Measurements from ENCODE around the gene HTR3D. TPM values are rescaled to one million over a fixed set of nuclear protein-coding genes. Genes with fewer than 3 reads are reported as not detected.
A peak's percentile ranks its signal among the peaks of the same experiment; 100 is the strongest.
"Not testable (repeated sequence)": the region's sequence is repeated elsewhere in the genome, so short reads cannot be mapped to it uniquely, and the experiment has no call there.

HTR3D gene
- not detected for polyA plus RNA-seq (2013, experiment 1 of 2; ENCODE audit: insufficient read length)
- not detected for polyA plus RNA-seq (2013, experiment 2 of 2; ENCODE audit: insufficient read length)

- no peak for DNase-seq
Measured at GRCh38 chr3:184031187-184031792, at the start of gene HTR3D. HTR3D (plus strand) TSS chr3:184031742; CDS start chr3:184031742, 0 bp downstream.

- DNase-seq = no peak
Measured at GRCh38 chr3:183981990-183982644, 49.4 kb upstream of the HTR3D start.

GRCh38 chr3:183984127-183984740 lies 47.3 kb upstream of the HTR3D start:
- peak; percentile 55 for DNase-seq

- no peak for DNase-seq
Measured at GRCh38 chr3:183984749-183985729, 46.5 kb upstream of the HTR3D start.

GRCh38 chr3:183987000-183987600 lies 44.4 kb upstream of the HTR3D start:
- no peak for DNase-seq

- peak; percentile 68 for DNase-seq
Measured at GRCh38 chr3:183988216-183988790, 43.2 kb upstream of the HTR3D start.

GRCh38 chr3:183991403-183991802 lies 40.1 kb upstream of the HTR3D start:
- no peak for DNase-seq

GRCh38 chr3:184001761-184002160 lies 29.8 kb upstream of the HTR3D start:
- DNase-seq = no peak

- no peak for DNase-seq
Measured at GRCh38 chr3:184002469-184002868, 29.1 kb upstream of the HTR3D start.

GRCh38 chr3:184003187-184003967 lies 28.2 kb upstream of the HTR3D start:
- DNase-seq = peak; percentile 85

- no peak for DNase-seq
Measured at GRCh38 chr3:184004476-184004875, 27.1 kb upstream of the HTR3D start.

GRCh38 chr3:184005941-184006507 lies 25.5 kb upstream of the HTR3D start:
- DNase-seq = peak; percentile 40

- not testable (repeated sequence) for DNase-seq
Measured at GRCh38 chr3:184007143-184007813, 24.3 kb upstream of the HTR3D start.

GRCh38 chr3:184008161-184008560 lies 23.4 kb upstream of the HTR3D start:
- DNase-seq = no peak

GRCh38 chr3:184011230-184011876 lies 20.2 kb upstream of the HTR3D start:
- DNase-seq = no peak

GRCh38 chr3:184011937-184012889 lies 19.3 kb upstream of the HTR3D start:
- DNase-seq = no peak

- no peak for DNase-seq
Measured at GRCh38 chr3:184015381-184016019, 16.0 kb upstream of the HTR3D start.

GRCh38 chr3:184016169-184016570 lies 15.4 kb upstream of the HTR3D start:
- DNase-seq = no peak
